GM19397 (cell line): ENCODE data around the gene PI16.

Source experiments
- ATAC-seq: cut with Tn5 transposase; IDR thresholded peaks from one replicate; pipeline ENCODE4 v1.9.1; 2021; ENCODE audit warnings: mild to moderate bottlenecking, moderate library complexity; ENCODE audit not compliant: unreplicated experiment

Gene PI16

DNA sequence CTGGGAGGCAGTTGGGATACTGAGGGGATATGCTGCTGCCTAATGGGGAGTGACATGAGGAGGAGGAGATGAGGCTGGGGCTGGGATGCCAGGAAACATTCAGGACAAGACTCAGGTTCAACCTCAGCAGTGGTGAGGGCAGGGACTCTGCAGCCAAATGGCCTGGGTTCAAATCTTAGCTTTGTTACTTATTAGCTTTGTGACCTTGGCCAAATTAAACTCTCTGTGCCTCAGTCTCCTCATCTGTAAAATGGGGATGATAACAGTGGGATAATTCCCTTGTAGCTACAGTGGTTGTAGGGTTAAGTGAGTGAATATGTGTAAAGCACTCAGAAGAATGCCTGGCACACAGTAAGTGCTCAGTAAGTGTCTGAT, 1.9 kb downstream of the PI16 start:
- no peak for ATAC-seq

DNA sequence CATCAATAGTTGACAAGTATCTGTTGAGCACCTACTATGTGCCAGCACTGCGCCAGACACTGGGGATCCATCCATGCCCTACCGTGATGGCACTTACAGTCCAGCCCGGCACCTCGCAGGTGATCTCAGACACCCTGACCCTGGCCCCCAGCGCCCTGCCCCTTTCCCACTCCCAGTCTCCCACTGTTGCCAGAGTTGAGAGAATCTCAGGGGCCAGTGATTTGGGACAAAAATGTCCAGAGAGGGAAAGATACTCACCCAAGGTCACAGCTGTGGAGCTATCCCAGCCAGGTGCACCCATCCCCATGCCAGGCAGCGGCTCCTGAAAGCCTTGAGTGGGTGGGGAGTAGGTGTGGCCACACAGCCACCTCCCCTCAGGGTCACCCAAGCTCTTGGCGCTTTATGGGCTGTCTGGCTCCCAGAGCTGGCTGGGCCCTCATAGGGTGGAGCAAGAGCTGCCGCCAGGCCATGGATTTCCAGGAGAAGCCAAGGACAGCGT, 3.3 kb downstream of the PI16 start:
- no peak for ATAC-seq

DNA sequence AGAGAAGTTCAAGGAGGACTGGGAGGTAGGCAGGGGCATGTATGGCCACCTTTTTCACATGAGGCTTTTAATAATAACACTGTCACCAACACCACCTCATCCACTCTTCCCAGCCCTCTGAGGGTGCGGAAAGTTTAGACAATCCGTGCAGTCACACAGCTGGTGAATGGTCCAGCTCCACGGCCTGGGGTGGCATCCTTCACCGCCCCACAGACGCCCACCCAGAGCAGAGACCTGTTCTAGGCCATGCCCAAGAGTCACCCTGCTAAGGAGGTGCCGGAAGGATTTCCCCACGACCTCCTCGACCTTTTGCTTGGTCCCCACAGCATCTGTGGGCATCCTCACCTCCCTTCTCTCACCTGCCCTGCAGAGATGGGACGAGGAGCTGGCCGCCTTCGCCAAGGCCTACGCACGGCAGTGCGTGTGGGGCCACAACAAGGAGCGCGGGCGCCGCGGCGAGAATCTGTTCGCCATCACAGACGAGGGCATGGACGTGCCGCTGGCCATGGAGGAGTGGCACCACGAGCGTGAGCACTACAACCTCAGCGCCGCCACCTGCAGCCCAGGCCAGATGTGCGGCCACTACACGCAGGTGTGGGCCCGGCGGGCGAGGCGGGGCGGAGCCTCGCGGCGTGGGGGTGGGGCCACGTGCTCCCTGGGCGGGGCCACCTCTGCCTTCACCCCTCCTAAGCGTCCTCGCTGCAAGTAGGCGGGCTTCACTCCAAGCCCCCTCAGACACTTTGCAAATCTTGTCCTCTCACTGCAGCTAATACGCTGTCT, 4.4 kb downstream of the PI16 start:
- no peak for ATAC-seq

DNA sequence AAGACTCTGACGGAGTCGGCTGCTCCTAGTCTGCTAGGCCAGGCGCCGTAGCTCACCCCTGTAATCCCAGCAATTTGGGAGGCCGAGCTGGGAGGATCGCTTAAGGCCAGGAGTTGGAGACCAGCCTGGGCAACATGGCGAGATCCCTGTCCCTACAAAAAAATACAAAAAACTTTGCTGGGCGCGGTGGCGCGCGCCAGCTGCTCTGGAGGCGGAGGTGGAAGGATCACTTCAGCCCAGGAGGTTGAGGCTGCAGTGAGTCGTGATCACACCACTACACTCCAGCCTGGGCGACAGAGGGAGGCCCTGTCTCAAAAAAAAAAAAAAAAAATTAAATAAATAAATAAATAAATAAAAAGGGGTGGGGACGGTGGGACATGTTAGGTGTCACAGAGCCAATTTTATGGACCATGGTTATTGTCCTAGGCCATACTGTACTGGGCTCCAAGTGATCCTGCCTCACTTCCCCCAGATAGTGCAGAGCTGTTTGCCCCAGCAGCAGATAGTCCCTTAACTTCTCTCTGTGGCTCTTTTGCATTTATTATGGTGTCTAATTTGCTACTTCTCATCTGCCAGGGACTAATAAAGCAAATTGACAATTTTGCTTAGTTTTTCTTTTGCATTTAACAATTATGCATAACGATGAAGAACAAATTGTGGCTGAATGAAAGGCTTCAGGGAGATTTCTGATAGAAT, 5.2 kb downstream of the PI16 start:
- ATAC-seq: no peak

DNA sequence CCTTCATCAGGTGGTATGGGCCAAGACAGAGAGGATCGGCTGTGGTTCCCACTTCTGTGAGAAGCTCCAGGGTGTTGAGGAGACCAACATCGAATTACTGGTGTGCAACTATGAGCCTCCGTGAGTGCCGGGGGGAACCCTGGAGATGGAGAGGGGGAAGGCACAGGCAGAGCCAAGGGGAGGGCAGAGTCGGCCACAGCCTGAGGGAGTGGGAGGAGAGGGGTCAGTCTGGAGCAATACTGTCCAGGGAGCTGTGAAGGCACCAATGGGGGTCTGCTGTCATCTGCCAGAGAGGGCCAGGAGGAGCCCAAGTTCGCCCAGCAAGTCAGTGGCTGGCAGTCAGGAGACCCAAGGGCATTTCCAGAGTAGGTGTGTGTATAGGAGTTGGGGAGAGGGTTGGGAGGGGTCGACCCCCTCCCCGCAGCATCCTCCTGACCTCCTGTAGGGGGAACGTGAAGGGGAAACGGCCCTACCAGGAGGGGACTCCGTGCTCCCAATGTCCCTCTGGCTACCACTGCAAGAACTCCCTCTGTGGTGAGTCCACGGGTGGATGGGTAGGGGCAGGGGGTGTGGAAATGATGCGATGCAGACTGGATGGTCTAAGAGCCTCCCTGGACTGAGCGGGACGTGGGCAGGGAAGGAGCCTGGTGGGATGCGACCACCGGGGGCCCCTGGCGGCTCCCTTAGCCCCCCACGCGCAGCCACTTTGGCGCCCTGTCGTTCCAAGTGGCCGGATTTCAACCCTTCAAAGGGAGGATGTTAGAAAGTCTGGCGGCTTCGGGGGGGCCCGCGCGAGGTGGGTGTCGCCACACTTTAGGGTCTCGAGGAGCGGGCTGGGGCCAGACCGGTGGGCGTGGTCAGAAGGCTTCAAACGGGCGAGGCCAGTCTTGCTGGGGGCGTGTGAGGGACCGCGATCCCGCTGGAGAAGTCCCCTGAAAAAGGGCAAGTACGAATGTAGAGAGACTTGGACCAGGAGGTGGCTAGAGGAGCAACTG, 7.2 kb downstream of the PI16 start:
- no peak for ATAC-seq

DNA sequence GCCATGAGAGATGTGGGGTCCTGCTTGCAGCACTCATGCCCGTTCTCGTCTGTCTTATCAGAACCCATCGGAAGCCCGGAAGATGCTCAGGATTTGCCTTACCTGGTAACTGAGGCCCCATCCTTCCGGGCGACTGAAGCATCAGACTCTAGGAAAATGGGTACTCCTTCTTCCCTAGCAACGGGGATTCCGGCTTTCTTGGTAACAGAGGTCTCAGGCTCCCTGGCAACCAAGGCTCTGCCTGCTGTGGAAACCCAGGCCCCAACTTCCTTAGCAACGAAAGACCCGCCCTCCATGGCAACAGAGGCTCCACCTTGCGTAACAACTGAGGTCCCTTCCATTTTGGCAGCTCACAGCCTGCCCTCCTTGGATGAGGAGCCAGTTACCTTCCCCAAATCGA, 8.3 kb downstream of the PI16 start:
- ATAC-seq: no peak

DNA sequence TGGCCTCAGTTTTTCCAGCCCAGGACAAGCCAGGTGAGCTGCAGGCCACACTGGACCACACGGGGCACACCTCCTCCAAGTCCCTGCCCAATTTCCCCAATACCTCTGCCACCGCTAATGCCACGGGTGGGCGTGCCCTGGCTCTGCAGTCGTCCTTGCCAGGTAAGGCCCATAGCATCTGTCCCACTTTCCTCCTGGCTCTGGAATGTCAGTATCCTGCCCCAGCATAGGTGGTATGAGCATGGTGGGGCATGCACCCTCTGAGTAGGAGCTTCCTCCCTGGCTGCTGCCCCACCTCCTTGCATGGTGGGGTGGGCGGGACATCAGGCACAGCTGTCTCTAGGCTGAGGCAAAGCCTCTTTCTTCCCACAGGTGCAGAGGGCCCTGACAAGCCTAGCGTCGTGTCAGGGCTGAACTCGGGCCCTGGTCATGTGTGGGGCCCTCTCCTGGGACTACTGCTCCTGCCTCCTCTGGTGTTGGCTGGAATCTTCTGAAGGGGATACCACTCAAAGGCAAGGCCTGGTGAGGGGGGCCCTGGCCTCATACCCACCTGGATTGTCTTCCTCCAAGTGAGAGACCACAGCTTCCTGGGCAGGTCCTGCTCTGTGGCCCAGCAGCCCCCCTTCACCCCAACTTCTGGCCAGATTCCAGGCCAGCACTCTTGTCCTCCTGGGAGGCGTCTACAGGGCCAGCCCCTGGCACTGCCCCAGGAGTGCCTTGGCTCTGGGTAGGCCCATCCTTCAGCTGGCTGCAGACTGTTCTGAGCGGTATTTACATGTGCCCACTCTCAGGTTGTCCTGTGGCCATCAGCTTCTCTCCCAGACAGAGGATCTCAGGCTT, 9.1 kb downstream of the PI16 start:
- no peak for ATAC-seq

DNA sequence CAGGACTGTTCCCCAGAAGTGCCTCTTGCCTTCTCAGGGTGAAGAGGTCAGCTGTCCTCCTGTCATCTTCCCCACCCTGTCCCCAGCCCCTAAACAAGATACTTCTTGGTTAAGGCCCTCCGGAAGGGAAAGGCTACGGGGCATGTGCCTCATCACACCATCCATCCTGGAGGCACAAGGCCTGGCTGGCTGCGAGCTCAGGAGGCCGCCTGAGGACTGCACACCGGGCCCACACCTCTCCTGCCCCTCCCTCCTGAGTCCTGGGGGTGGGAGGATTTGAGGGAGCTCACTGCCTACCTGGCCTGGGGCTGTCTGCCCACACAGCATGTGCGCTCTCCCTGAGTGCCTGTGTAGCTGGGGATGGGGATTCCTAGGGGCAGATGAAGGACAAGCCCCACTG, 9.8 kb downstream of the PI16 start:
- no peak for ATAC-seq

DNA sequence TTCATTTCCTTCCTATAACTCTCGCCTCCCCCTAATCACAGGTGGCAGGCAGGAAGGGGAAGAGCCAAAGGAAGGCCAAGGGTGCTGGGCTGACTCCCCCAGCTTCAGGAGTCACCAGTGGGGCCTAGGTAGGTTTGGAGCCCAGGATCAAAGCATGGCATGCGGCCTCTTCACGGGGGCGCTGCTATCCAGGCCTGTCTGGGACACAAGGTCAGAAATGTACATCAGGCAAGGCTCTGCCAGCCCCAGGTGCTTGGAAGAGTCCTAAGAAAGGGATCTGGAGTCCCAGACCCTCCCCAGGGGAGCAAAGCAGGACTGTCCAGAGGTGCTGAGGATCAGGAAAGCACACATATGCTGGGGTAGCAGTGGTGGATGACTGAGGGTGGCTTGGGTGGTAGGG, 10.4 kb downstream of the PI16 start:
- no peak for ATAC-seq

DNA sequence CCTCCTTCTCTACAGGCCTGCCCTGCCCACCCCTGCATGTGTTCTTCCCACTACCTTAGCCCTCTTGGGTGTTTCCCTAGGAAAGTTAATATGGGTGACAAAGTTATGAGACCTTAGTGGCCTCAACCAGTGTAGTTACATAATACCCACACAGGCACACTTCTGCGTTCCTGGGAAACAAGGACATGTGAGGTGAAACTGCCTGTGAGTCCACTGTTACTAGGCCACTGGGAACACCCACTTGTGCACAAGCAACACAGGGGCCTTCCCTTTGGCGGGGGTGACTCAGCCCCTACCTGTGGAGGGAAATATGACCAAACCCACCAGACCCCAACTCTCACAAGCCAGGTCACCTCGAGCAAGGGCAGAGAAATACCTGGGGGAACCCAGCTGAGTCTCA, 12.8 kb downstream of the PI16 start:
- no peak for ATAC-seq

DNA sequence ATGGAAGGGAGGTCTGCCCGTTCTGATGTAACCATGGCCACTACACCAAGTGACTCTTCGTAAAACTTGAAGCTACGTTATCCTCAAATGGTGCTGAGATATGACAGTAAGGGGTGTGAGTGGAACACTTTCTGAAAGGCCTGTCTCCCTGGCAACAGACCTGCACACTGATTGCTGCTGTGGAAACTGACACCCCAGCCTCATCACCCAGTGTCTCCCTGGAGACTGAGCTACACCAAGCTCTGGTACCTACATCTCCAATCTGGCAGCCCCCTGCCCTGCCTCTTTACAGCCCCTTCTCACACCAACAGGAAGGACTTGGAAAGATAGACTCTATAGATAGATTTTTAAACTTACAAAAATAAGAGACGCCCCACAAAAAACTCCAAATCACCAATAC, 13.2 kb downstream of the PI16 start:
- ATAC-seq: no peak

DNA sequence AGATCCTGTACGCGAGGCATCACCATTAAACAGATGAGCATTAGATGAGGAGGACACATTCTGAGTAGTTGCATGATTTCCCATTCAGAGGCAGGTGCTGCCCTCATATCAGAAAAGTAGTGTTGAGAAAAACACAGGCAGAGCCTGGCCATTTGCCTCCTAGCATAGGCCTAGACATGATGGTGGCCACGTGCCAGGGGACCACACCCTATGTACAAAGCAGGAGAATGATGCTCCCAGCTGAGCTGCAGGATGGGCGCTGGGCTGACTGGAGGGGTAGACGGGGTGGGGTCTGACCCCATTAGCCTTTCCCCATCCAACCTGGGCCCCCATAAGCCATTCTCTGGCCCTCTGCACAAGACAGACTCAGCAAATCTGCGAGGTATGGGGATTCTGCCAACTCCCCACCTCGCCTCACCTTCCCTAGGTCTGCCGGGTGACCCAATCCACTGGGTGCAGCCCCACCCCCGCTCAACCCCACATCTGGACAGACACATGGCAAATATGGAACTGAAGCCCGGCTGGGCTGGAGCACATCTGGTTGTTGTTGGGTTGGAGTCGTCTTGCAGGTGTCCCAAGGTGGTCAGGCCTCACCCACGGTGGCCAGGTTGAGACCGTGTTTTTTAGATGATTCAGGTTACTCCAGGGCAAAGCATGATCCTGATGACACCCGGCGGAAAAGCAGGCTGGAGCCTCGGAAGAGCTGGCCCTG, 13.9 kb downstream of the PI16 start:
- no peak for ATAC-seq

DNA sequence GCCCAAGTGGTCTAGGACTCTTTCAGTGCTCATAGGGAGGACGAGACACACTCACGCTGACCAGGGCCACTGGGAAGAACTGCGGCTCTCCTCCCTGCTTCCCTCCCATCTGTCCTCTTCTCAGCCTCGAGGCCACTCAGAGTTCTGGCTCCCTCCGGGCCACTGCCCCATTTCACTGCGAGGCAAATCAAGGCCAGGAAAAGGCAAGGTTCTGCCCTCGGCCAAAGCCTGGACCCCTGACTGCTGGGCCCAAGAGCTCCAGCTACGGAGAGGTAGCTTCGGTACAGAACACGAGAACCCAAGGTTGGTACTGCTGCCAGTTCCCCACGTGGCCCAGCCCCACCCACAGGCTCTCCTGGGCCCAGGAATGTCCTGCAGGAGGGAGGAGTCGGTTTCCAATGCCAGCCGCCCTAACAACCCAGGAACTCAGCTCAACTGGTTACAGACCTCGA, 14.7 kb downstream of the PI16 start:
- no peak for ATAC-seq

DNA sequence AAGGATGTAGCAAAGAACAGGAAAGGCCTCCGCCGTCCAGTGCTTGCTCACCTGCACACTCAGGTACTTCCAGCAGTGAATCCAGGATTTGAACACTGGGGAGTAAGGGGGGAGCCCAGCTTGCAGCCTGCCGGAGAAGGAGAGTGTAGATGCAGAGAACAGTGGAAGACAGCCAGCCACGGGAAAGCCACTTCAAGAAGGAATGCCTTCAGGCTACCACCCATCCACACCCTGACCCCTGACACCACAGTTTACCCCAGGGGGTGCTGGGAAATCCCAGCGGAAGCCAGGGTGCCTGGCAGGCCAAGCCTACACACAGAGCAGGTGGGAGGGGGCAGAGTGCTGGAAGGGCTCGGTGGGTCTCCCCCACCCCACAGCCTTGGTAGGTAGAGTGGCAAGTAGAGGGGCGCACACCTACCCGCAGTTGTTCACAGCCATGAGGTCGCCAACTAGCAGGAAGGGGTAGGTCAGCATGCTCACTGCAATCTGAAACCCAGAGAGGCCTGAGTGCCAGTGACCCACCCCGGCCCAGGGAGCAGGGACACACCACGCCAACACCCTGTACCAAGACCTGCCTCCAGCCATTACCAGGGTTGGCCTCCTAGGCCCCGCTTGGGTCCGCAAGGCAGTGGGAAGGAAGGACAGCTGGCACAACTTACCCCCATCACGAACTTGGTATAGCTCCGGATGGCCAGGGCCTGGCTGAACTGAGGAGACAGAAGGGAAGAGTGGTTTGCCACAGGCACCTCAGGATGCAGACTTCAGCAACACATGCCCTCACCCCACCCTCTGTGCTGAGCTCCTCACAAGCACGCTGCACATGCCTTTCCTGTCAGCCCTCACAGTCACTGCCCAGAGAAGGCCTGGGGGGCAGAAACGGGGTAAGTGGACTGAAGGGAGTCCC, 15.7 kb downstream of the PI16 start:
- ATAC-seq: no peak

DNA sequence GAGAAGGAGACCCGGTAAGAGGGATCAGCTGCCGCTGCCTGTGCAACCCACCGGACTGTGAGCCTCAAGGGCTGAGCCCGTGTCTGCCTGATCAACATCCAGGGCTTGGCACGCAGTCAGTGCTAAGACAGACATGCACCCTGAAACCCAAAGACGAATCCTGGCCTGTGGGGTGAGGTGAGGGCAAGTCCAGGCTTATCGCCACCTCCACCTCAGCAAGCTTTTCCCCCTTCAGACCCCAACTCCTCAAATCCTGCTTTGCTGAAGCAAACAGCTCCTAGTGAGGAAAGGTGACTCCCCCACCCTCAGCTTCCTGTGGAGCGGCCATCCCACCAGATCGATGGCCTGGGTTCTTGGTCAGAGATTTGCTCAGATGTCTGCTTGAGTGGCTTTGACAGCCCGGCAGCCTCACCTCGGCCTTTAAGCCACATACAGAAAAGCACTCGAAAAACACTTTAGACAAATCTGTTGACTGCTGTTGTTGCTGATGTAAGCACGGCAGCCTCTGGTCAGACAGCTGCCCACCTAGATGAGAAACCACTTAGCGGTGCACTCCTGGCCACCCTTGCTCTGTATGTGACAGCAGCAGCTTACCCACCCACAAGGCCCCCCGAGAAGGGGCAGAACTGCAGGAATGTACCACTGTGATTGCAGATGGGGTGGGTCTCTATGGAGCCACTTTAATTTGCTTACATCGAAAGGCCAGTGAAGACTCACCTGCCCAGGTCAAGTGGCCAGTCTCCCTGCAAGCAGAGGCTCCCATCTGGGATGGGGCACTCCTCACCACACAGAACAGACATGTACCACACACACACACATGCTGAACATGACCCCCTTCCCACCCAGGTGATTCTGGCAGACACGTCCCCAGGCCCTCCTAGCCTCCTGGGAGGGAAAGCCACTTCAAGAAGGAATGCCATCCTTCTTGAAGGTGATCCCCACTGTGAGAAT, 16.6 kb downstream of the PI16 start:
- no peak for ATAC-seq

DNA sequence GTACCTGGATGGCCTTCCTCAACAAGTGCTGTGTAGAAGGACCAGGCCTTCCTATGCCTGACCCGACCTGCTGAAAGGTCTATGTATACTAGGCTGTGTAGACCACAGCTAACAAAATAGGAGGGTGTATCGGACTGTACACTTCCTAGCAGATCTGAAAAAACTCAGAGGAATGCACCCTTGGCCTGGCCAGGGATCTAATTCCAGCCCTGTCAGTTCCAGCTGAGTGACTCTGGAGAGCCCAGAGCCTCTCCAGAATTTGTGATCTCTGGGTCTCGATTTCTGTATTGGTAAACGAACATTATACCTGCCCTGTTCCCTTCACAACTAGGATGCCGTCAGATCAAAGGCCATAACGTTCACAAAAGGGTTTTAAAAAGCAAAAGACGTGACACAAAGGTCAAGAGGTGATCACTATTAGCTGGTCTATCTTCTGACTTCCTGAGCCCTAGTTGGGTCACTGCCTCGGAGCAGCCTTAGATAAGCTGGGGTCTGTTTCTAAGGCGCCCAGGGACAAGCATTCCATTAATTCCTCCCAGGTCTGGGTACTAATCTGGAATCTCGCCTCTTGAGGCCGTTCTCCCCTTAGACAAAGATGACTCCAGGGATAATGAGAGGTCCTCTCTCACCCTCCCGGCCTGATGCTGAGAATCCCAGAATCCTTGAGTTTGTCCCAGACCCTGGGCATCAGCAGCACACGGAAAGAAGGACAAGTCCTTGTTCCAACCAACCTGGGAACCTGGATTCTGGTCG, 17.6 kb downstream of the PI16 start:
- ATAC-seq: no peak

DNA sequence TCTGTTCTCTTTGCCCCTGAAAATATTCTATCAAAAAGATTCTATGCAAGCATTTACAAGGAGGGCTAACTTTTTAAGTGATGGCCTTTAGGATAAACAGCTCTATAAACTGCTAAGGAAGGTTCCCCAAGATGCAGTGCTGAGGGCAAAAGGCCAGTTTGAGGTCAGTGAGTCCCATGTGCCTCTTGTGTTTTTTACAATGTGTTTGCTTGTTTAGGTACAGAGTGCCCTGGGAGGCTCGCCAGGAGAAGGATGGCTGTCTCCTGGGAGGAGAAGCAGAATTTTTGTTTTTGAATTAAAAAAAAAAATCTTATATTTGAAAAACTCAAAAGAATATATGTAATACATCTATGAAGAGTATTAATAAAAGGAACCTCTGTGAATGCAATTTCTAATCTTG, 18.7 kb downstream of the PI16 start:
- ATAC-seq: no peak
